Chondrocyte (in vitro differentiated cells): ENCODE measurements around the gene AHNAK. TPM values are rescaled to one million over a fixed set of nuclear protein-coding genes. Genes with fewer than 3 reads are reported as not detected.
A peak's percentile ranks its signal among the peaks of the same experiment; 100 is the strongest.

Experiments
- DNase-seq: peaks from one replicate; pipeline ENCODE4 v3.0.0; 2021; ENCODE audit warnings: mixed read lengths, low spot score
- H3K27ac Mint-ChIP-seq: one replicate; pipeline ENCODE4 v1.8.0; 2021; ENCODE audit warnings: mild to moderate bottlenecking, moderate library complexity, mixed read lengths; ENCODE audit not compliant: unreplicated experiment
- H3K27me3 Mint-ChIP-seq: 2 replicates; pipeline ENCODE4 v1.8.0; 2021; ENCODE audit warnings: low read depth, mixed read lengths
- H3K36me3 Mint-ChIP-seq: 2 replicates; pipeline ENCODE4 v1.8.0; 2021; ENCODE audit warnings: low read depth, mixed read lengths
- H3K4me1 Mint-ChIP-seq: 2 replicates; pipeline ENCODE4 v1.8.0; 2021; ENCODE audit warnings: low read depth, mild to moderate bottlenecking, mixed read lengths
- H3K4me3 Mint-ChIP-seq: one replicate; pipeline ENCODE4 v1.8.0; 2021; ENCODE audit warnings: mild to moderate bottlenecking, moderate library complexity, mixed read lengths; ENCODE audit not compliant: unreplicated experiment
- H3K9me3 Mint-ChIP-seq: 2 replicates; pipeline ENCODE4 v1.8.0; 2021; ENCODE audit warnings: low read depth, mixed read lengths
- CTCF ChIP-seq: fragments of 200-600 bp; sonication (generic); IDR thresholded peaks from 2 replicates; pipeline ENCODE4 v1.5.0; 2021; ENCODE audit warnings: antibody characterized with exemption, mild to moderate bottlenecking, moderate library complexity
- total RNA-seq: library from RNA; stranded (reverse); gene quantifications from 3 replicates; pipeline ENCODE4 v1.2.1, GENCODE V29; 2021

The AHNAK gene
- total RNA-seq, 1 donor from 2014 or later: 514 TPM

- H3K27ac Mint-ChIP-seq: peak overlapping the region; percentile 22
- no peaks in the 10 kb centered on the region for H3K9me3 Mint-ChIP-seq
- H3K36me3 Mint-ChIP-seq: no peaks in the 10 kb centered on the region
- H3K4me1 Mint-ChIP-seq: peaks cover 50% of the 10 kb centered on the region
- DNase-seq: no peak
- H3K27me3 Mint-ChIP-seq: no peaks in the 10 kb centered on the region
- TF ChIP-seq CTCF: no peak
- no peak overlapping the region for H3K4me3 Mint-ChIP-seq
Measured at GRCh38 chr11:62433141-62433903, 113.3 kb downstream of the AHNAK start.

GRCh38 chr11:62432695-62433094 lies 113.9 kb downstream of the AHNAK start:
- no peak for DNase-seq
- Mint-ChIP-seq H3K27me3 (no peaks in the 10 kb centered on the region), H3K27ac (no peak overlapping the region), H3K9me3 (no peaks in the 10 kb centered on the region), H3K4me1 (peaks cover 56% of the 10 kb centered on the region), H3K4me3 (no peak overlapping the region), H3K36me3 (no peaks in the 10 kb centered on the region)
- no peak for TF ChIP-seq CTCF

DNA sequence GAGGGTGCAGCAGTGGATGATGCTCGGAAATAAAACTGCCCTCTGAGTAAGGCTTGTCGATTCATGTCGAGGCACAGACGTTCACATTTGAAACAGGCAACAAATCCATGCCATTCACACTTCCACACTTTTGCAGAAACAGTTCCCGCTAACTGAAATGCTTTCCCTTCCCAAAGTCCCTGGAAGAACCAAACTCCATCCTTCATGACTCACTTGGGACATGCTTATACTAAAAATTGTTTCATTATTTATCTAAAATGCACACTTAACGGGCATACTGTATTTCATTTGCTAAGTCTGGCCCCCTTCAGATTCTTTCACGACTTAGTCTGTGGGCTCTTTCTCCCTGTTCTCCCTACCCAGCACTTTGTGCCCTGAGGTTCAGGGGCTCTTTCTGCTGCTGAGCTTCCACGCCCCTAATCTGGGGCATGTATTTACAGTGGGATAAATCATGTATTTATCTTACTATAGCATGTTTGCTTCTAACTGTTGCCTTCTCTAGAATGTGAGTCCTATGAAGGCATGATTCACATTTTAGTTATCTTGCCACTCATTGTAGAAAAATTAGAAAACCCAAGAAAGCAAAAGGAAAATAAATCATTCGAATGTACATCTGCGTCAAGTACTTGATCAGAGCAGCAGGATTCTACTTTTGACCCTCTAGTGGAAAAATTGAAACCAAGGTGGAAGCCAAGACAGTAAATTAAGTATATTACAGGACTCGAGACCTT lies 115.3 kb downstream of the AHNAK start:
- H3K4me3 Mint-ChIP-seq: peak overlapping the region; percentile 35
- peak; percentile 20 for TF ChIP-seq CTCF
- H3K4me1 Mint-ChIP-seq: peaks cover 67% of the 10 kb centered on the region
- H3K27ac Mint-ChIP-seq: peak overlapping the region; percentile 93
- no peaks in the 10 kb centered on the region for H3K36me3 Mint-ChIP-seq
- no peaks in the 10 kb centered on the region for H3K27me3 Mint-ChIP-seq
- H3K9me3 Mint-ChIP-seq: no peaks in the 10 kb centered on the region
- no peak for DNase-seq

DNA sequence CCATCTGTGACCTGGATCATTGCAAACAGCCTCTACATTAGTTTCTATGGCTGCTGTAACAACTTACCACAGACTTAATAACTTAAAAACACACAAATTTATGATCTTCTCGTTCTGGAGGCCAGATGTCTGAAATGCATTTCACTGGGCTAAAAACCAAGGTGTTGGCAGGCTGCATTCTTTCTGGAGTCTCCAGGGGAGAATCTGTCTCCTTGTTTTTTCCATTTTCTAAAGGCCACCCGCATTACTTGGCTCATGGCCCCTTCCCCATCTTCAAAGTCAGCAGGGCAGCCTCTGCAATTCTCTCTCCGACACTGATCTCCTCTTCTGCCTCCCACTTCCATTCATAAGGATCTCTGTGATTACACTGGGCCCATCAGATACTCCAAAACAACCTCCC lies 116.2 kb downstream of the AHNAK start:
- no peak for DNase-seq
- peaks cover 70% of the 10 kb centered on the region for H3K4me1 Mint-ChIP-seq
- no peak for TF ChIP-seq CTCF

GRCh38 chr11:62428871-62429560 lies 117.6 kb downstream of the AHNAK start:
- H3K27me3 Mint-ChIP-seq: no peaks in the 10 kb centered on the region
- no peak for TF ChIP-seq CTCF
- H3K4me1 Mint-ChIP-seq: peaks cover 71% of the 10 kb centered on the region
- H3K36me3 Mint-ChIP-seq: no peaks in the 10 kb centered on the region
- no peaks in the 10 kb centered on the region for H3K9me3 Mint-ChIP-seq
- DNase-seq: no peak
- H3K4me3 Mint-ChIP-seq: no peak overlapping the region
- no peak overlapping the region for H3K27ac Mint-ChIP-seq

More for the DNA sequence above, 116.2 kb downstream of the AHNAK start:
- Mint-ChIP-seq H3K27ac (no peak overlapping the region), H3K4me3 (no peak overlapping the region), H3K27me3 (no peaks in the 10 kb centered on the region), H3K36me3 (no peaks in the 10 kb centered on the region), H3K9me3 (no peaks in the 10 kb centered on the region)
